Islet precursor cell (in vitro differentiated cells): ENCODE results near the gene MANBA.

Experiments
- DNase-seq: peaks from one replicate; pipeline ENCODE4 v3.0.0-alpha.2; 2018

The MANBA gene

GRCh38 chr4:102760645-102761295 lies at the start of gene MANBA:
TSS of gene MANBA (minus strand) at chr4:102760968. CDS start at chr4:102760894, 74 bp downstream.
- peak; percentile 92 for DNase-seq

DNA sequence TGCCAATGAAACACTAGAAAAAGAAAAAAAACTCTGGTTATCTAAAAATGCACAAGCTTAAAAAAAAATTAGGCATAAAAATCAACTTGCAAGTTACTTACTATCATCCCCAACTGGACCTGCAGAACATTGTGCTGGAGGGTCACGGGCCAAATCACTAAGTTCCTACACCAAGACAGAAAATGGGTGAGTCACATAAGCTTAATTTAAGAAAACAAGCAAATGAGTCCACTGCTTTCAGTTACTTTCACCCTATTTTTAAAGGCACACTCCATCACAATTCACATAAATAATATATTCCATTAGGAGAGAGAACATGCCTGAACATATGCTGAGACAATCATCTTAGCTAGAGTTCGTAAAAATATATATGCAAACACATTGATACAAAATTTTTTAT lies 48.9 kb upstream of the MANBA start:
- no peak for DNase-seq

DNA sequence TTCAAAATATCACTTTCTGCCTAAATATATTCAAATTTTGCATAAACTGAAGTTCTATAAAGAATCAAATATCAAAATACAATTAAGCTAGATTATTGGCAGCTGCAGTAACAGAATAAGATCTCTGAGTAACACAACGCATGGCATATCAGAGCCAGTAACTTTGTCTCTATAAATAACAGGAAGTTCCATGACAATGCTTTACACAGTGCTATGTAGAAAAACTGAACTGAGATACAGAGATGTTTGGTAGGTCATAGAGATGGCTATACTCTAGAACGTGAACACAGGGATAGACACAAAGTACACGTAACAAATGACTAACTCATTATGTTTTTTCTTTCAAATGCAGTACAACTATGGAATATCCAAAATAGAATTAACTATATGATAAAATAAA lies 48.4 kb upstream of the MANBA start:
- no peak for DNase-seq

DNA sequence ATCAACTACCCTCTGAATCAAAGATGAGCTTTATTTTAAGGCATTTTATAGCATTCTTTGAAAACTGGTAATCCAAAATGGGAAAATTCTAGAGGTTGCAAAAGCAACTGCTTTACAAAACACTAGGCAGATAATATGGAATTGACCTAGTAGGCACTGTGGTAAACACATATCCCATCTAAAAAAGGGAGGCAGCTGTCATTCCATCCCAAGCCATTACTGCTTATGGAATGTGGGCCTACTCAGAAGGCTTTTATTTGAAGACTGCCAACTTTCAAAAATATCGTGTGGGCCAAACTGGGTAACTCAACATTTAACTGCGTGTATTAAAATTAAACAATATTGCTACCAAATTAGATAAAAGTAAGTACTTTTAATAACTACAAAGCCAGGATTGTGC lies 47.2 kb upstream of the MANBA start:
- DNase-seq: no peak

GRCh38 chr4:102807345-102807744 lies 46.6 kb upstream of the MANBA start:
- DNase-seq: no peak

- no peak for DNase-seq
Measured at GRCh38 chr4:102799816-102800215, 39.0 kb upstream of the MANBA start.

- DNase-seq: no peak
Measured at GRCh38 chr4:102794999-102795398, 34.2 kb upstream of the MANBA start.

DNA sequence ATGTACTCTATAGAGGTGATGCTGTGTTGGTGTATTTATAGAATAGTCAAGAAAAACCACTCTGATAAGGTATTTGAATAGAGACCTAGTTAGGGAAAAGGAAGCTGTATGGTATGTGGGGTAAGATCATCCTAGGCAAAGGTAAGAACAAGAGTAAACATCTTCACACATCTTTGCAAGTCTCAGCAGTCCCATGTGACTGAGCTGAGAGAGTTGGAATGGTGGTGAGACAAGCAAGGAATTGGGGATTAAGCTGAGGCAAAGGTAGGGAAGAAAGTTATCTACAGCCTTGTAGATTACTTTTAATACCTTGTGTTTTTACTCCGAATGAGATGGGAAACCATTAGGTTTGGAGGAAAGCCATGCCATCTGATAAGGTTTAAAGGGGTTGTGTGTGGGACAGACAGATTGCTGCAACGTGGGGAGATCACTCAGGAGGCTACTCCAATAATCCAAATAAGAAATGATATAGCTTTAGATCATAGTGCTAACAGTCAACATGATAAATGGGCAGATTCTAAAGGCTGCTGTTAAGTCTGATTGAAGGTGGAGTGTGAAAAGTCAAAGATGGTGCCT lies 31.7 kb upstream of the MANBA start:
- DNase-seq: no peak

DNA sequence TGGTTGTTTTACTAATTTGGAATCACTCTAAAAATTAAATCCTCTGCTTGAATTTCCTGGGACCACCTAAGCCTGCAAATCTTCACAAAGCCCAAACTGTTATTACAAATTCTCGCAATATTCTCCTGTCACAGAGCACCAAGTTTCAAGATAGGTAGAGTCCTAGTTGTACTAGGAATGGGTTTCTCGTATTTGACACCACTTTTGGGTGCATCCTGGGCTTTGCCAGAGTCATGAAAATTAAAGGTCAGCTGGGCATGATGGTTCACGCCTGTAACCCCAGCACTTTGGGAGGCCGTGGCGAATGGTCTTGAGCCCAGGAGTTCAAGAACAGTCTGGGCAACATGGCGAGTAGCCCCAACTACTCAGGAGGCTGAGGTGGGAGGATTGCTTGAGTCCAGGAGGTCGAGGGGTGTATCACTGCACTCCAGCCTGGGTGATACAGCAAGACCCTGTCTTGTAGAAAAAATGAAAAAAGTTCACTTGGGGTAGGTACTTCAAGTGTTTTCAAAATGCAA lies 30.6 kb upstream of the MANBA start:
- DNase-seq: peak; percentile 46

DNA sequence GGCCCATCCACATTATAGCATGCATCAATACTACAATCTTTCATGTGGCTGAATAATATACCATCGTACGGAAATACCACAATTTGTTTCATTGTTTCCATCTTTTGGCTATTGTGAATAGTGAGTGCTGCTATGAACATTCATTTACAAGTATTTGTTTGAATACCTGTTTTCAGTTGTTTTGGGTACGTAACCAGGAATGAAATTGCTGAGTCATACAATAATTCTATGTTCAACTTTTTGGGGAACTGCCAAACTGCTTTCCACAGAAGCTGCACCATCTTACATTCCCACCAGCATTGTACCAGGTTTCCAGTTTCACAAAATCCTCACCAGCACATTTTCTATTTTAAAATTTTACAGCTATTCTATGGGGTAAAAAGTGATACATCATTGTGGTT lies 28.5 kb upstream of the MANBA start:
- no peak for DNase-seq

- DNase-seq: no peak
Measured at GRCh38 chr4:102787944-102788343, 27.2 kb upstream of the MANBA start.

GRCh38 chr4:102787096-102787881 lies 26.5 kb upstream of the MANBA start:
- DNase-seq: no peak

- no peak for DNase-seq
Measured at GRCh38 chr4:102786279-102786678, 25.5 kb upstream of the MANBA start.

DNA sequence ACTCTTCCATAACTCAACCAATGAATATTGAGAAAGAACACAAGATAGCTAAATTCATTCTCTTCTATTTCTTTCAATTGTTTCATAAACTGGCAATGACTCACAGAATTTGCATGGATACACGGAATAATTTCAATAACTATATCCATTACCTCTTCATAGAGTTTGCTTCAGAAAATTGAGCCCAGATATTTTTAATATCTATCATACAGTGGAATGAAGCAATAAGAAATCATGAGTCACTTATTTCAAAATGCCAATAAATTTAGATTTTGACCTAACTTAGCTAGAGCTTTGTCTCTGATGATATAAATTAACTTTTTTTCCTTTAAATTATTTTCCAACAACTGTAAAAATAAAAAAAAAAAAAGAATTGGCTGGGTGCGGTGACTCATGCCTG lies 22.2 kb upstream of the MANBA start:
- DNase-seq: no peak

DNA sequence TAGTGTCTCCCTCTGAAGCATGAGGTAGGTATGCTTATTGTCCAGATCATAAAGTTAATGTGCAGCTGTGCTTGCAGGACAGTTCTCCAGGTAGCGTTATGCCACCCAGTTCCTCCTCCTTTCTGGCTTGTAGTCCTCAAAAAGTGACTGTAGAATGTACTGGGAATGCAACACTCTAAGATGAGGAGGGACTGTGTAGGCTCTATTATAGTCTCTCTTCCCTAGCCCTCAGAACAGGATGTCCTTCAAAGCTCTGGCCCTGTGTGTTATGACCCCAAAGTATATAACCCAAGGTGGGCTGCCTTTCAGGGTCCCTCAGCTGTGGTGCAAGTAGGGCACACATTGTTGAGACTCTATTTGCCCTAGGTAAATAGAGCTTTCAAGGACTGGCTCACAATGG lies 20.8 kb upstream of the MANBA start:
- no peak for DNase-seq

- no peak for DNase-seq
Measured at GRCh38 chr4:102780476-102781144, 19.8 kb upstream of the MANBA start.

DNA sequence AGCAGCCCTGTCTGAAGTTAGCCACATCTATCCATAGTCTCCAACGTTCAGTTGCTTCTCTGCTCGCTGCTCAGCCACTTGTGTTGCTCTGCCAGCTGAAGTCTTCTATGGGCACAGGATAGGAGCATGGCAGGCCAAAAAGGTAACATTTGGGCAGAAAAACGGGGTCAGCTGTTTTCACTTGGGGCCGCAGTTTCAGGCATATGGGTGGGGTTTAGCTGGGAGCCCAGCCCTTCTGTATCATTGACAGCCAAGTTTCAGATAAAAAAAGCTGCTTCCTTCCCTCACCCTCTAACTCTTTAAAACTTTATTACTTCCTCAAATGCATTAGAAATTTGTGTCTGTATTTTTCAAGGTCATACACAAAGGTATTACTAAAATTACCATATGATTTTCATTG lies 18.4 kb upstream of the MANBA start:
- DNase-seq: no peak

GRCh38 chr4:102778720-102779119 lies 18.0 kb upstream of the MANBA start:
- no peak for DNase-seq

DNA sequence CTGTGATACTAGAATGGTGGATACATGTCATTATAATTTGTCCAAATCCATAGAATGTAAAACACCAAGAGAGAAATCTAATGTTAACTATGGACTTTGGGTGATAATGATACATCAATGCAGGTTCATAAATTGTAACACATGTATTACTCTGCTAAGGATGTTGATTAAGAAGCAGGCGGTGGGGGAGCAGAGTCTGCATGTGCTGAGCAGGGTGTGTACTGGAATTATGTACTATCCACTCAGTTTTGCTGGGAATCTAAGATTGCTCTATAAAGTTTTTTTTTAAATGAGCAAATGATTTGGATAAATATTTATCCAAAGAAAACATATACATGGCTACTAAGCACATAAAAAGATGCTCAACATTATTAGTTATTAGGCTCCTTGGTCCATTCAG lies 15.0 kb upstream of the MANBA start:
- DNase-seq: no peak

- DNase-seq: no peak
Measured at GRCh38 chr4:102774254-102774653, 13.5 kb upstream of the MANBA start.

GRCh38 chr4:102772738-102773340 lies 12.1 kb upstream of the MANBA start:
- DNase-seq: no peak

DNA sequence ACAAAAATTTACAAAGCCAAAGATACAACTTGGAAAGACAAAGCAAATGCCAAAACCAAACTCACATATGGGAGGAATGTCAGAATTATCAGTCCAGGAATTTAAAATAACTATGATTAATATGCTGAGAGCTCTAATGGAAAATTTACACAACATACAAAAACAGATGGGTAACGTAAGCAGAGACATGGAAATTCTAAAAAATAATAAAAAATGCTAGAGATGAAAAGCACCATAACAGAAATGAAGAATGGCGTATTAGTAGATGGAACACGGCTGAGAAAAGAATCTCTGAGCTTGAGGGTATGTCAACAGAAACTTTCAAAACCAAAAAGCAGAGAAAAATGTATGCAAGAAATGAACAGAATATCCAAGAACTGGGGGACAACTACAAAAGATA lies 4.1 kb upstream of the MANBA start:
- no peak for DNase-seq

GRCh38 chr4:102761906-102762305 lies 1.1 kb upstream of the MANBA start:
- no peak for DNase-seq
